Psoas muscle (tissue), 8 donors: ENCODE measurements around the gene NANS. TPM values are rescaled to one million over a fixed set of nuclear protein-coding genes. Genes with fewer than 3 reads are reported as not detected.

Experiments
- ATAC-seq, 4 donors: fragments of 200-7000 bp; cut with Tn5 transposase; one replicate each; pipeline ENCODE4 v1.9.1; 2020; ENCODE audit warnings: moderate library complexity in 3 of 4, mild to moderate bottlenecking in 2 of 4
- DNase-seq, 2 donors: peaks; one replicate each; pipeline ENCODE4 v3.0.0-alpha.2; 2020
- H3K27ac ChIP-seq: fragments of 200-600 bp; one replicate; pipeline ENCODE4 v1.8.0; 2022
- H3K27me3 ChIP-seq, 3 donors: fragments of 200-600 bp in 1 of 3; one replicate each; pipeline versions ENCODE4 v1.6.1 to v1.8.0; 2013 to 2022; ENCODE audit warnings: low read length in 2 of 3, mild to moderate bottlenecking in 2 of 3, moderate library complexity in 1 of 3; ENCODE audit not compliant: insufficient read depth in 3 of 3
- H3K36me3 ChIP-seq, 2 donors: fragments of 200-600 bp in 1 of 2; one replicate each; pipeline versions ENCODE4 v1.6.1 to v1.8.0; 2013 to 2022; ENCODE audit warnings: low read depth in 1 of 2, mild to moderate bottlenecking in 1 of 2, moderate library complexity in 1 of 2; ENCODE audit not compliant: insufficient read depth in 1 of 2
- H3K4me1 ChIP-seq: fragments of 200-600 bp; one replicate; pipeline ENCODE4 v1.8.0; 2022
- H3K4me3 ChIP-seq: fragments of 200-600 bp; one replicate; pipeline ENCODE4 v1.8.0; 2022; ENCODE audit warnings: mild to moderate bottlenecking
- H3K9me3 ChIP-seq: fragments of 200-600 bp; one replicate; pipeline ENCODE4 v1.8.0; 2022
- WGBS, 3 donors: extraction: QIAGEN DNeasy Blood & Tissue Kit; methylation state at CpG; one replicate each; pipeline versions ENCODE4 v1.1.6 to v1.1.7; 2013; 5-methylcytosine and 5-hydroxymethylcytosine counted together
- intact Hi-C, 2 donors: fragments of 100-400 bp; cut with DNase I; formaldehyde crosslinking; loops; one replicate each; pipeline versions ENCODE4 v1.11.0 to v1.14.2; 2022
- polyA plus RNA-seq, 3 donors: library from polyadenylated mRNA; stranded (reverse); fragments of 200-250 nt; gene quantifications; one replicate each; pipeline ENCODE4 v1.2.3, GENCODE V29; 2013
- total RNA-seq, 4 donors: library from RNA; stranded (reverse); fragmentation: NEBNext Ultra II Directional in 2 of 4; extraction: Animal tissue kit (Norgen Biotek cat#: 25700) in 2 of 4; gene quantifications; one replicate each; pipeline versions ENCODE4 v1.2.1 to v1.2.4, GENCODE V29; 2021 to 2023
- TF ChIP-seq, protein P1 (sequence below): fragments of 200-600 bp; IDR thresholded peaks from one replicate; pipeline ENCODE4 v1.8.0; 2022; ENCODE audit warnings: antibody characterized with exemption
- donor health status: healthy with polysubstance abuse.
- donor health status: DM: no; HTN: no; CAD: no; lungs with moderate emphysema.
- donor health status: Bipolar disorder and iron deficiency.
- donor health status: healthy.
- donor health status: DM: yes; HTN: yes; CAD: no.
- donor health status: DM: no; HTN: no; CAD: no.
- donor health status: DM: no; HTN: no; CAD: no.
- donor health status: DM: yes; HTN: yes; CAD: no.

NANS gene
- total and polyA plus RNA-seq, 7 donors = 21.1 to 168 (median 33.2) TPM

GRCh38 chr9:98099898-98100297 lies 43.4 kb downstream of the NANS start:
- WGBS, 3 donors = 72 to 80% (median 77%) methylated on average over 5 of the region's 5 CpGs

DNA sequence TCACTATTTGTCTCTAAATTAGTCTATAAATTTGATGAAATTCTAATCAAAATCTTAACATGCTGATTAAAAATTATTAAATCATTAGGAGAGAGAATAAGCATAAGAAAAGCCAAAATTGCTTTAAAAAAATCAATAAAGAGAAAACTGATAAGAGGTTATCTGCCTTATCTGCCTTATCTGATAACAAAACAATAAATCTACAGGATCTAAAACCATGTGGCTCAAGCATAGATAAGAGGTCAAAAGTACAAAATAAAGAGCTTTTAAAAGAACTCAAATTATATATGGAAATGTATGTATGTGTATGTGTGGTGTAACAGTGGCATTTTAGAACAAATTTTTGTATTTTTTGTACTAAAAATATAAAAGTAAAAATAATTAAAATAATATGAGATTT lies 43.9 kb downstream of the NANS start:
- Histone ChIP-seq H3K36me3 (no peaks in the 10 kb centered on the region), H3K9me3 (no peaks in the 10 kb centered on the region), H3K4me3 (no peak overlapping the region), H3K27me3 (no peaks in the 10 kb centered on the region), H3K27ac (no peak overlapping the region), H3K4me1 (no peaks in the 10 kb centered on the region)
- no peak for DNase-seq
- TF ChIP-seq, protein P1, sequence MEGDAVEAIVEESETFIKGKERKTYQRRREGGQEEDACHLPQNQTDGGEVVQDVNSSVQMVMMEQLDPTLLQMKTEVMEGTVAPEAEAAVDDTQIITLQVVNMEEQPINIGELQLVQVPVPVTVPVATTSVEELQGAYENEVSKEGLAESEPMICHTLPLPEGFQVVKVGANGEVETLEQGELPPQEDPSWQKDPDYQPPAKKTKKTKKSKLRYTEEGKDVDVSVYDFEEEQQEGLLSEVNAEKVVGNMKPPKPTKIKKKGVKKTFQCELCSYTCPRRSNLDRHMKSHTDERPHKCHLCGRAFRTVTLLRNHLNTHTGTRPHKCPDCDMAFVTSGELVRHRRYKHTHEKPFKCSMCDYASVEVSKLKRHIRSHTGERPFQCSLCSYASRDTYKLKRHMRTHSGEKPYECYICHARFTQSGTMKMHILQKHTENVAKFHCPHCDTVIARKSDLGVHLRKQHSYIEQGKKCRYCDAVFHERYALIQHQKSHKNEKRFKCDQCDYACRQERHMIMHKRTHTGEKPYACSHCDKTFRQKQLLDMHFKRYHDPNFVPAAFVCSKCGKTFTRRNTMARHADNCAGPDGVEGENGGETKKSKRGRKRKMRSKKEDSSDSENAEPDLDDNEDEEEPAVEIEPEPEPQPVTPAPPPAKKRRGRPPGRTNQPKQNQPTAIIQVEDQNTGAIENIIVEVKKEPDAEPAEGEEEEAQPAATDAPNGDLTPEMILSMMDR = no peak
- ATAC-seq = no peak
- intact Hi-C loops = no loop called here

More at GRCh38 chr9:98099898-98100297, 43.4 kb downstream of the NANS start:
- Histone ChIP-seq H3K9me3 (no peaks in the 10 kb centered on the region), H3K27ac (no peak overlapping the region), H3K4me3 (no peak overlapping the region), H3K4me1 (no peaks in the 10 kb centered on the region), H3K27me3 (no peaks in the 10 kb centered on the region), H3K36me3 (no peaks in the 10 kb centered on the region)
- ATAC-seq (no peak), DNase-seq (no peak)
- TF ChIP-seq, protein P1 = no peak
- intact Hi-C loops = no loop called here

GRCh38 chr9:98101416-98101815 lies 44.9 kb downstream of the NANS start:
- no peak overlapping the region for H3K27ac ChIP-seq
- H3K9me3 ChIP-seq = no peaks in the 10 kb centered on the region
- H3K4me1 ChIP-seq = no peaks in the 10 kb centered on the region
- intact Hi-C loops = loop anchor here in 1 of 2 donors (1.0 kb wide), 1 partner anchor 17 kb away; no protein-coding TSS in a partner anchor
- no peak for ATAC-seq
- WGBS, 3 donors = 87 to 90% (median 88%) methylated on average over 7 of the region's 7 CpGs
- H3K4me3 ChIP-seq = no peak overlapping the region
- DNase-seq = no peak
- H3K27me3 ChIP-seq = no peaks in the 10 kb centered on the region
- no peaks in the 10 kb centered on the region for H3K36me3 ChIP-seq
- TF ChIP-seq, protein P1 = no peak

DNA sequence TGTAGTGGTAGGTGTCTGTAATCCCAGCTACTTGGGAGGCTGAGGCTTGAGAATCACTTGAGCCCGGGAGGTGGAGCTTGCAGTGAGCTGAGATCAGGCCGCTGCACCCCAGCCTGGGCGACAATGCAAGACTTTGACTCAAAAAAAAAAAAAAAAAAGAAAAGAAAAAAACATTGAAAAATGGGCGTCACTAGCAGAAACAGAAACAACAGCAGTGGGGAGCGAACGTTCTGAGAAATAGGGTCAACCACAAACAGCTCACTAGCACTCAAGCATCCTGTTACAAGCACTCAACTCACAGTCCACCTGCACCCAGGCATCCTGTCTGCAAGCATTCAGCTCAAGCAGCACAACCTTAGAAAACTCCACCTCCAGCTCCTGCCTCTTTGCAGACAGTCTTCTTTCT lies 45.3 kb downstream of the NANS start:
- WGBS, 3 donors = 34 to 47% (median 39%) methylated on average over 6 of the region's 6 CpGs
- TF ChIP-seq, protein P1 = no peak
- Histone ChIP-seq H3K36me3 (no peaks in the 10 kb centered on the region), H3K27ac (no peak overlapping the region), H3K9me3 (no peaks in the 10 kb centered on the region), H3K27me3 (no peaks in the 10 kb centered on the region), H3K4me3 (no peak overlapping the region), H3K4me1 (no peaks in the 10 kb centered on the region)
- ATAC-seq (no peak), DNase-seq (no peak)
- intact Hi-C loops = loop anchor here in 1 of 2 donors (1.0 kb wide), 1 partner anchor 16 kb away; no protein-coding TSS in a partner anchor

GRCh38 chr9:98104445-98104881 lies 47.9 kb downstream of the NANS start:
- no peak overlapping the region for H3K27ac ChIP-seq
- DNase-seq (no peak), ATAC-seq (no peak)
- no peaks in the 10 kb centered on the region for H3K4me1 ChIP-seq
- H3K4me3 ChIP-seq = no peak overlapping the region
- H3K27me3 ChIP-seq = no peaks in the 10 kb centered on the region
- intact Hi-C loops = no loop called here
- H3K36me3 ChIP-seq = no peaks in the 10 kb centered on the region
- TF ChIP-seq, protein P1 = no peak
- H3K9me3 ChIP-seq = no peaks in the 10 kb centered on the region
- 82 to 88% (median 82%) methylated on average over 3 of the region's 3 CpGs for WGBS, 3 donors
